Astrocyte (in vitro differentiated cells and primary cell): ENCODE data around the gene USP34. TPM values are rescaled to one million over a fixed set of nuclear protein-coding genes. Genes with fewer than 3 reads are reported as not detected.

Source experiments
- DNase-seq: peaks from one replicate; pipeline ENCODE4 v3.0.0-alpha.2; 2010; ENCODE audit warnings: low read depth
- FAIRE-seq: peaks from 2 replicates; lab custom pipeline; 2011; peaks lifted over from hg19 to GRCh38; lab: Jason Lieb, UNC
- H2AFZ ChIP-seq: 2 replicates; pipeline ENCODE4 v1.6.0; 2012; ENCODE audit warnings: low read depth, low read length, inconsistent platforms
- H3K27ac ChIP-seq: 2 replicates; pipeline ENCODE4 v1.5.1; 2011; ENCODE audit warnings: low read depth, low read length, inconsistent platforms
- H3K27me3 ChIP-seq: 2 replicates; pipeline ENCODE4 v1.6.0; 2011; ENCODE audit warnings: low read length, inconsistent platforms; ENCODE audit not compliant: insufficient read depth
- H3K36me3 ChIP-seq: 2 replicates; pipeline ENCODE4 v1.5.1; 2011; ENCODE audit warnings: low read length, inconsistent platforms; ENCODE audit not compliant: insufficient read depth
- H3K4me1 ChIP-seq: 2 replicates; pipeline ENCODE4 v1.5.1; 2011; ENCODE audit warnings: low read length, inconsistent platforms; ENCODE audit not compliant: insufficient read depth
- H3K4me2 ChIP-seq: 2 replicates; pipeline ENCODE4 v1.6.0; 2012; ENCODE audit warnings: low read length, inconsistent platforms
- H3K4me3 ChIP-seq: 2 replicates; pipeline ENCODE4 v1.5.1; 2011; ENCODE audit warnings: low read depth, mild to moderate bottlenecking, low read length, inconsistent platforms; ENCODE audit not compliant: insufficient read depth
- H3K79me2 ChIP-seq: 2 replicates; pipeline ENCODE4 v1.6.0; 2012; ENCODE audit warnings: mild to moderate bottlenecking, low read length, inconsistent platforms; ENCODE audit not compliant: insufficient read depth
- H3K9ac ChIP-seq: 2 replicates; pipeline ENCODE4 v1.6.0; 2012; ENCODE audit warnings: mild to moderate bottlenecking, low read length, inconsistent platforms
- H3K9me3 ChIP-seq: 2 replicates; pipeline ENCODE4 v1.5.1; 2012; ENCODE audit warnings: low read depth, mild to moderate bottlenecking, low read length, inconsistent platforms; ENCODE audit not compliant: insufficient read depth
- H4K20me1 ChIP-seq: 2 replicates; pipeline ENCODE4 v1.6.0; 2012; ENCODE audit warnings: low read length, inconsistent platforms; ENCODE audit not compliant: insufficient read depth
- H3K27ac Mint-ChIP-seq: one replicate; pipeline ENCODE4 v1.8.0; 2021; ENCODE audit warnings: mild to moderate bottlenecking, mixed read lengths; ENCODE audit not compliant: unreplicated experiment
- H3K27me3 Mint-ChIP-seq: one replicate; pipeline ENCODE4 v1.8.0; 2021; ENCODE audit warnings: low read depth, mixed read lengths; ENCODE audit not compliant: unreplicated experiment
- H3K36me3 Mint-ChIP-seq: one replicate; pipeline ENCODE4 v1.8.0; 2021; ENCODE audit warnings: low read depth, mixed read lengths; ENCODE audit not compliant: unreplicated experiment
- H3K4me1 Mint-ChIP-seq: one replicate; pipeline ENCODE4 v1.8.0; 2021; ENCODE audit warnings: low read depth, mixed read lengths; ENCODE audit not compliant: unreplicated experiment
- H3K4me3 Mint-ChIP-seq: one replicate; pipeline ENCODE4 v1.8.0; 2021; ENCODE audit warnings: mild to moderate bottlenecking, moderate library complexity, mixed read lengths; ENCODE audit not compliant: unreplicated experiment
- H3K9me3 Mint-ChIP-seq: one replicate; pipeline ENCODE4 v1.8.0; 2021; ENCODE audit warnings: mild to moderate bottlenecking, mixed read lengths; ENCODE audit not compliant: unreplicated experiment
- CTCF ChIP-seq: IDR thresholded peaks from 2 replicates; pipeline ENCODE4 v1.5.1; 2011; ENCODE audit warnings: low read depth, mild to moderate bottlenecking, inconsistent platforms, low read length, moderate library complexity; ENCODE audit not compliant: insufficient read depth
- EZH2 ChIP-seq: IDR thresholded peaks from 2 replicates; pipeline ENCODE4 v1.6.1; 2012; ENCODE audit warnings: mild to moderate bottlenecking, low read length, inconsistent platforms; ENCODE audit not compliant: insufficient read depth
- total RNA-seq: library from RNA; stranded (reverse); gene quantifications from 2 replicates; pipeline ENCODE4 v1.2.1, GENCODE V29; 2021

USP34 gene
- total RNA-seq, 1 donor from 2014 or later = 99.9 TPM

GRCh38 chr2:61327173-61327572, 143.7 kb downstream of the USP34 start:
- H3K4me1 Mint-ChIP-seq = no peaks in the 10 kb centered on the region
- no peaks in the 10 kb centered on the region for H3K4me1 ChIP-seq
- no peak for FAIRE-seq

GRCh38 chr2:61326423-61326822, 144.5 kb downstream of the USP34 start:
- H3K27me3 Mint-ChIP-seq = no peaks in the 10 kb centered on the region
- Histone ChIP-seq H3K4me3 (no peak overlapping the region), H4K20me1 (no peaks in the 10 kb centered on the region), H3K9ac (no peak overlapping the region), H3K9me3 (no peaks in the 10 kb centered on the region), H3K79me2 (peaks cover 3% of the 10 kb centered on the region), H3K36me3 (peaks cover 18% of the 10 kb centered on the region), H3K27me3 (no peaks in the 10 kb centered on the region), H3K4me2 (no peak overlapping the region), H2AFZ (no peak overlapping the region), H3K27ac (no peak overlapping the region), H3K4me1 (no peaks in the 10 kb centered on the region)
- no peak overlapping the region for H3K27ac Mint-ChIP-seq
- TF ChIP-seq EZH2 (no peak), CTCF (no peak)
- no peaks in the 10 kb centered on the region for H3K4me1 Mint-ChIP-seq
- H3K4me3 Mint-ChIP-seq = no peak overlapping the region
- DNase-seq (no peak), FAIRE-seq (no peak)
- no peaks in the 10 kb centered on the region for H3K9me3 Mint-ChIP-seq
- H3K36me3 Mint-ChIP-seq = peaks cover 12% of the 10 kb centered on the region

More at GRCh38 chr2:61327173-61327572, 143.7 kb downstream of the USP34 start:
- H3K9me3 Mint-ChIP-seq = no peaks in the 10 kb centered on the region
- Histone ChIP-seq H3K4me3 (no peak overlapping the region), H3K27ac (no peak overlapping the region), H3K27me3 (no peaks in the 10 kb centered on the region), H3K9ac (no peak overlapping the region), H2AFZ (no peak overlapping the region), H3K4me2 (no peak overlapping the region), H3K9me3 (no peaks in the 10 kb centered on the region), H3K79me2 (peaks cover 3% of the 10 kb centered on the region), H3K36me3 (peaks cover 18% of the 10 kb centered on the region), H4K20me1 (no peaks in the 10 kb centered on the region)
- H3K4me3 Mint-ChIP-seq = no peak overlapping the region
- no peak for DNase-seq
- H3K36me3 Mint-ChIP-seq = peaks cover 9% of the 10 kb centered on the region
- no peak for TF ChIP-seq EZH2
- TF ChIP-seq CTCF = no peak
- H3K27ac Mint-ChIP-seq = no peak overlapping the region
- no peaks in the 10 kb centered on the region for H3K27me3 Mint-ChIP-seq

- no peaks in the 10 kb centered on the region for H3K27me3 Mint-ChIP-seq
- Histone ChIP-seq H3K27me3 (no peaks in the 10 kb centered on the region), H3K79me2 (peaks cover 3% of the 10 kb centered on the region), H3K9me3 (no peaks in the 10 kb centered on the region), H3K9ac (no peak overlapping the region), H3K36me3 (peaks cover 18% of the 10 kb centered on the region), H3K4me3 (no peak overlapping the region), H3K4me1 (no peaks in the 10 kb centered on the region), H2AFZ (no peak overlapping the region), H4K20me1 (no peaks in the 10 kb centered on the region), H3K27ac (no peak overlapping the region), H3K4me2 (no peak overlapping the region)
- no peaks in the 10 kb centered on the region for H3K9me3 Mint-ChIP-seq
- FAIRE-seq (no peak), DNase-seq (no peak)
- H3K27ac Mint-ChIP-seq = no peak overlapping the region
- peaks cover 7% of the 10 kb centered on the region for H3K36me3 Mint-ChIP-seq
- no peak overlapping the region for H3K4me3 Mint-ChIP-seq
- no peak for TF ChIP-seq EZH2
- H3K4me1 Mint-ChIP-seq = no peaks in the 10 kb centered on the region
These were observed 150.7 kb downstream of the USP34 start for GRCh38 chr2:61320181-61320580.
